Measurements from ENCODE around the gene GPR107.
A peak's percentile ranks its signal among the peaks of the same experiment; 100 is the strongest.

GRCh38 chr9:130023144-130023787 lies 30.4 kb upstream of the GPR107 start:
- TF ChIP-seq CTCF (IDR thresholded peaks at IDR 0.05), result no peak
- no peak for TF ChIP-seq POLR2A (IDR thresholded peaks at IDR 0.05)
- TF ChIP-seq POLR2AphosphoS5 (IDR thresholded peaks at IDR 0.05), result peak in 2 of 4 donors; percentile 27 to 30
